Stimulated activated CD4-positive, alpha-beta T cell treated with anti-CD3 and anti-CD28 coated beads, TNF-alpha, amount 100 ng/mL, for 24 hours (primary cell): ENCODE results near the gene NLRP10.

Experiments
- DNase-seq, 3 experiments: peaks; one replicate each; pipeline ENCODE4 v3.0.0-alpha.2; 2020; ENCODE audit warnings: low read depth in 3 of 3

NLRP10 gene

GRCh38 chr11:7973011-7973410, 7.8 kb upstream of the NLRP10 start:
- no peak for DNase-seq

- no peak for DNase-seq
These were observed 6.6 kb upstream of the NLRP10 start for GRCh38 chr11:7971846-7972245.

- no peak for DNase-seq
These were observed 4.8 kb upstream of the NLRP10 start for GRCh38 chr11:7969756-7970646.

- DNase-seq: no peak
These were observed 3.4 kb upstream of the NLRP10 start for GRCh38 chr11:7968686-7969085.

GRCh38 chr11:7967826-7968225, 2.6 kb upstream of the NLRP10 start:
- no peak for DNase-seq

GRCh38 chr11:7967097-7967496, 1.9 kb upstream of the NLRP10 start:
- no peak for DNase-seq

- DNase-seq: no peak
These were observed 374 bp downstream of the NLRP10 start for GRCh38 chr11:7964873-7965272.

GRCh38 chr11:7964261-7964660, 986 bp downstream of the NLRP10 start:
- DNase-seq: no peak

GRCh38 chr11:7955191-7955590, 10.1 kb downstream of the NLRP10 start:
- no peak for DNase-seq

GRCh38 chr11:7949934-7950333, 15.3 kb downstream of the NLRP10 start:
- DNase-seq: no peak

- DNase-seq: no peak
These were observed 21.1 kb downstream of the NLRP10 start for GRCh38 chr11:7944123-7944522.

GRCh38 chr11:7941608-7942007, 23.6 kb downstream of the NLRP10 start, which contains the start of gene OR10A3:
Gene OR10A3 (minus strand): TSS chr11:7941708. CDS start chr11:7939520, 2,188 bp downstream.
- DNase-seq: no peak

GRCh38 chr11:7941146-7941545, 24.1 kb downstream of the NLRP10 start:
- no peak for DNase-seq

- no peak for DNase-seq
These were observed 28.6 kb downstream of the NLRP10 start for GRCh38 chr11:7936615-7937014.

- DNase-seq: no peak
These were observed 34.1 kb downstream of the NLRP10 start, which contains the start of gene OR10A6 for GRCh38 chr11:7931168-7931567. Gene OR10A6 (minus strand): TSS chr11:7931268. CDS start chr11:7928662, 2,606 bp downstream.

- no peak for DNase-seq
These were observed 37.6 kb downstream of the NLRP10 start for GRCh38 chr11:7927635-7928034.

GRCh38 chr11:7924536-7924935, 40.7 kb downstream of the NLRP10 start:
- no peak for DNase-seq

GRCh38 chr11:7918141-7918540, 47.1 kb downstream of the NLRP10 start:
- no peak for DNase-seq
